T-helper 22 cell (primary cell): Measurements from ENCODE around the gene PPT2.
"Not testable (repeated sequence)": the region's sequence is repeated elsewhere in the genome, so short reads cannot be mapped to it uniquely, and the experiment has no call there.

ENCODE experiments used
- DNase-seq: peaks from one replicate; pipeline ENCODE4 v3.0.0-alpha.2; 2020; ENCODE audit warnings: low read depth

PPT2 gene

DNA sequence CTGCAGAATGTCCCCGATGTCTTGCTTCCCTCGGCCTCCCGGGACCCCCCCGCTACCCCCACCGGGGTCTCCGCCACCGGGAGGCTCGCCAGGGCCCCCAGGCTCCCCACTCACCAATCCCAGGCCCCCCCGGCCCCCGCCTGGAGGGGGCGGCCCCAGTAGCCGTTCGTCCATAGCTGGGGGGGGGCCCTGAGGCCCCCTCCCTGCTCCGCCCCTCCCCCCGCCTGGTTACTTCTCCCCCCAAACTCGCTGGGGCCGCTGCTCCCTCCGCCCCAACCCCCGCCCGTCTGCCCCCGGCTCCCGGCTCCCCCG lies 35.8 kb downstream of the PPT2 start:
- DNase-seq, result no peak

DNA sequence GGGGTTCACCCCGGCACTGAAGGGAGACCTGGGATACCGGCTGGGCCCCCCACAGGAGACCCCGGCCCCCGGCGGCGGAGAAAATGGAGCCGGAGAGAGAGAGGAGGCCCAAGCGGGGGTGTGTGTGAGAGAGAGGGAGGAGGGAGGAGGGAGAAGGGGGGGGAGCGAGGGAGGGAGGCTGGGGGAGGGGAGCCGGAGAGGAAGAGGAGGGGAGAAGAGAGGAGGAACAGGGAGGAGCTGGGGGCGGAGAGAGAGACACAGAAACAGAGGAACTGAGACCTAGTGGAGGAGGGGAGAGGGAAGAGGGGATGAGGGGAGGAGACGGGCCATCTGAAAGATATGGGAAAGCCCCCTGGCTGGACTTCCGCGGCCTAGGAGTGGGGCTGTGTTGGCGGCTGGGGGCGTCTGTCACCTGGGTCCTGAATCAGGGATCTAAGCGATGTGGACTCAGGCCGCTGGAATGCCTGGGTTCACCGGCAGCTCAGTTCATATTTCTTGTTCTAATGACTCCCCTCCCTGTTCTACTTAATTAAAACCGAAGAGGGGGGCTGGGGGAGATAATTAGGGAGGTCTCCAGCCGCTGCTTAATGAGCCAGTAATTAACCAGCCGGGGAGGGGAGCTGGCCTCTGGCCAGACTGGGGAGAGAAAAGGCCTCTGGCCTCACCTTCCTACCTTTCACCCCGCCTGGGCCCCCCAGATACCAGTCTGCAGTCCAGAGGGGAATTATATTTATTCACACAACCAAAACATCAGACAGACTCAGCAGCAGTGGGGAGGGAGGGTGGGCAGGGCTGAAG lies 36.3 kb downstream of the PPT2 start, which contains the start of gene PBX2:
Gene PBX2, minus strand, starts transcription at position 149 of the 798 bp plus-strand sequence. CDS start 287 bp downstream, outside the sequence.
- DNase-seq, result peak; percentile 74

DNA sequence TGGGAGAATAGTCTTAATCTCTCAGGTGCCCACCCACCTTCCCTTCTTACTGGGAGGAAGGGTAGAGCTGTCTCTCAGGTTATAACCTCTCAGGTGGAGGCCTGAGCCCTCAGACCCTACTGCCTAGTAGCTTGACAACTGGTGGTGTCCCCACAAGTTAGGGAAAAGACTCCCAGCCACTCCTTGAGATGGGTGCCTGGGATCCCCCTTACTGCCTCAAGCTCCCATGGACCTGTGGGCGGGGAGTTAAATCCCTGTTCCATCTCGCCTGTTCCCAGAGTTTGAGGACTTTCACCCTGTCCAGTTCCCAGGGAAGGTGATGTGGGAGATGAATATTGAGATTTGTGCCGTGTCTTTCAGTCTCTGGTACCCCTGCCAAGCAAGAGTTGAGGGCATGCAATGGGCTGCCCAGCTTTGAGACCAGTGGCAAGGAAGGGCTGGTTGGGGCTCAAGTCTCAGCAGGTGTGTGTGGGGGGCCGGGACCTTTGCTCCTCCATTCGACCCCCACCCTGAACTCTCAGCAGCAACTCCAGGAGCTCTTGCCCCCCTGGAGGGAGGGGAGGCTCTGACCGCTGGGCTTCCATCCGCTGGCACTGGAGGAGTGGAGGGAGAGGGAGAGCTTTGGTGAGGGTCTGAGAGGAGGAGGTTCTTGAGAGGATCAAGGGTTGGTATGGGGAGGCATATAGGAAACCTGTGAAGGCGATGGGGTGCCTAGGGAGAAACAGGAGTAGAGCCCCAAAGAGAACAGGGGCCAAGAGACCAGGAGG lies 37.2 kb downstream of the PPT2 start:
- DNase-seq, result no peak

DNA sequence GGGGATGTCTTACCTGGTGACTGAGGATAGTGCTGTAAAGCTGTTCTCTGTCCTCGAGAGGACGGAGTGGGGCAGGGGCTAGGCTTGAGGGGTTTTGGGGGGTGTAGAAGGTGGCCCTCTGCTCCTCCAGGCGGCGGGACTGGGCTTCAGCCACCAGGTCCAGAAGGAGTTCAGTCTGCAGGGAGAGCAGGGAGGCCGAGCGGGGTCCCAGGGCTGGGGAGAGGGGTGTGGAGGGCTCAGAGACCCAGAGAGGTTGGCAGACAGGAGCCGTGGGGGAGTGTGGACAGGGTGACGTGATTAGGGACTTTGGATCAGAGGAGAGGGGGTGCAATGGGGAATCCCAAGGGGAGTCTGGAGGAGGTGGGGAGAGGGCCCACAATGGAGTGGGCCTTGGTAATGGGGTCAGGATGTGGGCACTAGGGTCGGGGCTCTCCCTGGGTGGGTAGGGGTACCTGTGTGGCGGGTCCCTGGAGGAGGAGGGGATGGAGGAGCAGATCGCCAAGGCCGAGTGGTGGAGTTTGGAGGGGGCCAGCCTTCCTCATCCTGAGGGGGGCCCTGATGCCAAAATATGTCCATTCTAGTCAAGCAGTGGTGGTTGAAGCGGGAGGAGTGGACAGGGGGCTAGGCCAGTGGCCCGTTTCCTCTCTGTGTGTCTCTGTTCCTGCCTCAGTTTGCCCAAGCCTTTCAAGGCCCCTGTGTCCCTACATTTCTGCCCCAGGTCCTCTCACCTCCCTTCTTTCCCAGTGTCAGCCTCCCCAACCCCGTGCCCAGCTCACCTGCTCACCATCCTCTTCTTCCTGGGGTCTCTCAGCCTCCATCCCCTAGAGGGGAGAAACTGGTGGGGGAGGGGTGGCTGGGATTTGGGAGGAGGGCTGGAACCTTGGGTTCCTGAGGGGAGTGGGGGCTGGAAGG lies 38.0 kb downstream of the PPT2 start:
- peak; percentile 46 for DNase-seq

DNA sequence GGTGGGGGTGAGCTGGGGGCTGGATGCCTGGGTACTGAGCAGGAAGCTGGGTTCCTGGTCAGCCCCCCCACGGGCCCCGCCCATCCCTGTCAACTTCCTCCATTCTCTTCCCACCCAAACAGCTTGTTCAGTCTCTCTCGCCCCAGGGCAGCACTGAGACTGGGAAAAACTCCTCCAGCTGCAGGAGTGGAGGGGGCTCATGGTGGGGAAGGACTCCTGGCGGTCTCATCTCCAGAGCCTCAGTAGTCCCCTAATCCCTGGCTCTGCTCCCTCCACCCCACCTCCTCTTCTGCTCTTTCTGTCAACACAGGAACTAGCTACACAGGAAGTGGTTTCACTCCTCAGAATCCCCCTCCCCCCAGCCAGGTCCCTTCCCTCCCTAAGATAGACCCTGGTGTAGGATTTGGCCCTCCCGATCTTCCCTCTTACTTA lies 38.7 kb downstream of the PPT2 start, which contains the start of gene GPSM3:
Gene GPSM3, minus strand, starts transcription at position 36 of the 432 bp plus-strand sequence. CDS start 130 bp downstream, outside the sequence.
- DNase-seq, result peak; percentile 35

DNA sequence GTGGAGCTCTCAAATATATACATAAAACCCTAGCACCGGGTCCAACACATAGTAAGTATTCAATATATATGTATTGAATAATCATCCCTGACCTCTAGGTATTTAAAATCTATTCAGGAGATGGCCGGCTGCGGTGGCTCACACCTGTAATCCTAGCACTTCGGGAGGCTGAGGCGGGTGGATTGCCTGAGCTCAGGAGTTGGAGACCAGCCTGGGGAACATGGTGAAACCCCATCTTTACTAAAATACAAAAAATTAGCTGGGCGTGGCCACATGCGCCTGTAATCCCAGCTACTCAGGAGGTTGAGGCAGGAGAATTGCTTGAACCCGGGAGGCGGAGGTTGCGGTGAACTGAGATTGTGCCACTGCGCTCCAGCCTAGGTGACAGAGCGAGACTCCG lies 39.2 kb downstream of the PPT2 start:
- not testable (repeated sequence) for DNase-seq

DNA sequence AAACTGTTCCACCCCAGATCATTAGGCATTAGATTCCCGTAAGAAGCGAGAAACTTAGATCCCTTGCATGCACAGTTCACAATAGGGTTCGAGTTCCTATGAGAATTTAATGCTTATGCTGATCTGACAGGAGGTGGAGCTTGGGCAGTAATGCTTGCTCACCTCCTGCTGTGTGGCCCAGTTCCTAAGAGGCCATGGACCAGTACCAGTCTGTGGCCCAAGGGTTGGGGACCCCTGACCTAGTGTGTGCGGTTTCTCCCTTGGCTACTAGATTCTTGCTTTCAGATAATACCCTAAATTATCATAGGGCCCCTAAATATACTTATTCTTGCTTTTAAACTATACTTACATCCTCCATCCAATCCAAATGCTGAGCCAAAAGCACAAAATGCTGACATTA lies 40.4 kb downstream of the PPT2 start:
- DNase-seq, result no peak

DNA sequence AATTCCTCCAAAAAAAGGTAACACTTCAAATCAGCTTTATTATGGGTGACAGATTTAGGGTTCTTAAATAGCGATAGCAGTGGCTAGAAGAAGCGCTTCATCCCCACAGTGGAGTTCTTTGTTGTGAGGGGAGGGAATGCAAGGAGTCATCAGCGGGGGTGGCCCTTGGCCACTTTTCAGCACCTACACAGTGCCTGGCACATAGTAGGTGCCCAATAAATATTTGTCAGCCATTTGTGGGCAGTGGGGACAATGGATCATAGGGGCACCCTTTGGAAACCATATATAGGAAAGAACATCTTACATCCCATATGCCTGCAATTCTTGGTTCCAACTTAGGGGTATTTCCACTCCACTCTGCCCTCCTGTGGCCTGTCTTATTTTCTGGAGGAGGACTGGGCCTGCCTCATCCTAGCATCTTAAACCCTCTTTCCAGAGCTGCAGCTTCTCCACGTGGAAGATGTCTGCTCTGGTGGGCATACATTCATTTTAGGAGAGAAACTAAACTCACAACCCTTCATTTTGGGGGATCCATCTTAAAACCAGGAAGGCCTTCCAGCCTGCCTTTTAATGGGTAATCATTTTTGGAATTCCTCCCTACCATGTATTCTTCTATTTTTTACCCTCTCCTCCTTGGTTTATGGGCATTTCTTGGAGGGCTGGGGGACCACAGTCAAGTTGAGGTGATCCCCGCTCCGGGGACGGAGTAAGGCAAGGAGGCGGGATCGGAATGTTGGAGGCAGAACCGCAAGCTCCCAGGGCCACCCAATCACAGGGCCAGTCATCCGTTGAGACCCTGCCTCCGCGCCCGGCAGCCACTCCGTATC lies 41.1 kb downstream of the PPT2 start:
- DNase-seq, result no peak

DNA sequence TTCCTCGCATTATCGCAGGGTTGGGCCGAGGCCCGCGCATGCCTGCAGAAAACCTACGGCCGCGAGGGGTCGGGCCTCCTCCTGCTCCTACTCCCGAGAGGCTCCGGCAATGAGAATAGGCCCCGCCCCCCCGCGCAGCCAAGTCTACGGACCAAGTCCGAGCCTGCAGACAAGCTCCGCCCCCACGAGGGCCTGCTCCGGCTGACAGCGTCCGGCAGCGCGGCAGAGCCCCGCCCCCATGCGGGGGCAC lies 41.6 kb downstream of the PPT2 start:
- peak; percentile 99 for DNase-seq

DNA sequence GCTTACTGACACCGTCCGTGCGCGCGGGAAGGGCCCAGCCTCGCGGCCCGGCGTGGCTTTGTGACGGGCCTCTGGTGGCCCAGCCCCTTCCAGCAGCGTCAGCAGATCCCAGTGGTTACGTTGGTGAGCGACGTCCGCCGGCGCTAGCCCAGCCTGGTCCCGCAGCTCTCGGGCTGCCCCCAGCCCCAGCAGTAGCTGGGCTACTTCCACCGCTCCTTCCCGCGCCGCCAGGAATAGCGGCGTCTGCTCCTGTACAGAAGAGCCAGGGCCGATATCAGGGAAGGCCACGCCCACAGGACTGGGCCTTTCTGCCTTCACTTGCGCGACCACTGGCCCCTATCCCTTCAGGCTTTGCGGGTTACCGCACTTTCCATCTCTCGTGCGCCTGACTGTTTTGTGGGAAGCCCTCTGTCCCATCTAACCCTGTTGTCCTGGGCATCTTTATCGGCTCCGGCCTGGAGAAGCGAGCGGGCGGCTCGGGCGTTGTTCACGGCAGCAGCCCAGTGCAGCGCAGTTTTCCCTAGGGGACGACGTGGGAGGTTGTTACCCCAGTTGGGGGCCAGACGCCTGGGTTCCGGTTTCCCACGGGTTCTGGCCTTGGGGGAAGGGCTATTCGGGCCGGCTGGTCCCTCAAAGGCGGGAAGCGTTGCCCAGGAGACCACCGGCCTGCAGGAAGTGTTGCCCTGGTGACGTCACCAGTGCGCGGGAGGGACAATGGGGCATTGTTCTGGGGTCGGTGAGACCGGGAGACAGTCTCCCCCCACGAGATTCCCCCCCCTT lies 42.2 kb downstream of the PPT2 start:
- DNase-seq, result peak; percentile 51

DNA sequence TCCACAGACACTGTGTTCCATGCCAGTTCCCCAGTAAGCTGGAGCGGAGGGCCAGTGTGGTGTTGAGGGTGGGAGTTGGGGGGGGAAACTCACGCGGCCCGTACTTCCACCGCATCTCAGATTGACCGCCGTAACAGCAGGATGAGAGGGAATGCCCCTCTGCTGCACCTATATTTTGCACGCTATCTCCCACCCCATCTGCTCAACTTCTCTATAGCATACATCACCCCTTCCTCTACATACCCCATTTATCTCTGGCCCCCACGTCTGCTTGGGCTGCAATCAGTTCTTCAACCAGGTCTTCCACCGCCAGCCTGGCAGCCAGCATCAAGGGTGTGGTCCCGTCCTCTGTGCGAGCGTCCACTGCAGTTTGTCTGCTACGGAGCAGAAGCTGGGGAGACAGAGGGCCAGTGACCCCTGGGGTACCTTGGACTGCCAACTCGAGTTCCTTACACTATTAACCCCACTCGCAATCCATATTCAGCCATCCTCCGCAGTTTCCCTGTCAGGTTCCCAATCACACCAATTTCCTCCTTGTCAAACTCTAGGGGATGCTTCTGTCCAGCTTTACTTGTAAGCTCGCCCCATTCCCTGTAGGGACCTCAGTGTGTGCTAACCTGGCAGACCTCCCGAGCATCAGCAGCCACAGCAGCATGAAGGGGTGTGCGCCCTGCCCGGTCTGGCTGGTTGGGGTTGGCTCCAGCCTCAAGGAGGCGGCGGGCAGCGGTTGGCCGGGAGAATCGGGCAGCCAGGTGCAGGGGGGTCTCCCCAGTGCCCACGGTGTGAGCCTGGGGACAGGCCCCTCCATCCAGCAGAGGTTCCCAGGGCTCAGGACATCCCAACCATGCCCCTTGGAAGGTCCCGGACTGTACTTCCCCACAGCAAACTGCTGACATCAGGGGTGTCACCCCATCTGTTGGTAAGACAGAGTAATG lies 43.0 kb downstream of the PPT2 start:
- DNase-seq, result no peak

DNA sequence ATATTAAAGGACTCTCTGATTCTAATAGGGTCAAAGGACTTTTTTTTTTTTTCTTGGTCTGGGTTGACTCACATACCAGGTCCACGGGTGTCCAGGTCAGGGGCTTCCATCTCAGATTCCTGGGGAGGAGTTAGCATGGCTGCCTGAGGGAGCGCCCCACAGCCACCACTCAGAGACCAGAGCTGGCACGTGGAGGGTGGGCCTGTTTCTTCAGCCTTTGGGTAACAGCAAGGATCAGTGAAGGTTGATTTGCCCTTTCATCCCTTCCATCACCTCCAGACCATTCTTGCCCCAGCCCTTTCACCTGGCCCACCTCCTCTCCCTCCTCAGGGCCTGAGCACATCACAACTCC lies 44.4 kb downstream of the PPT2 start:
- no peak for DNase-seq

DNA sequence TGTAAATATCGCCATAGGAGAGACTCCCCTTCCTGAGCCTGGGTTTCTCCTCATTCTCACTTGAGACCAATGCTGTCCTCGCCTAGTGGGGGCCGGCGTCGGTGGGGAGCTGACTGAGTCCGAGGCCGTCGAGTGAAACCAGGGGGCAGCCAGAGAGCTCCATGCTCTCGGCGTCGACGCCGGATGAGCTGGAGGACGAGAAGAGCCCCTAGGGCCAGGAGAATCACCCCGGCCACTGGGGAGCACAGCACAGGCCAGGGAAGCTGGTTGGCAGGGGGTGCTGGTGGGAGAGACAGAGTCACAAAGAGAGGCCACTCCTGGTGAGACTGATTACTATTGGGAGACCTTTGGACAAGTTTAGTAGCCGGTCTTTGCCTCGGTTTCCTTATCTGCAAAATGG lies 44.9 kb downstream of the PPT2 start:
- no peak for DNase-seq

DNA sequence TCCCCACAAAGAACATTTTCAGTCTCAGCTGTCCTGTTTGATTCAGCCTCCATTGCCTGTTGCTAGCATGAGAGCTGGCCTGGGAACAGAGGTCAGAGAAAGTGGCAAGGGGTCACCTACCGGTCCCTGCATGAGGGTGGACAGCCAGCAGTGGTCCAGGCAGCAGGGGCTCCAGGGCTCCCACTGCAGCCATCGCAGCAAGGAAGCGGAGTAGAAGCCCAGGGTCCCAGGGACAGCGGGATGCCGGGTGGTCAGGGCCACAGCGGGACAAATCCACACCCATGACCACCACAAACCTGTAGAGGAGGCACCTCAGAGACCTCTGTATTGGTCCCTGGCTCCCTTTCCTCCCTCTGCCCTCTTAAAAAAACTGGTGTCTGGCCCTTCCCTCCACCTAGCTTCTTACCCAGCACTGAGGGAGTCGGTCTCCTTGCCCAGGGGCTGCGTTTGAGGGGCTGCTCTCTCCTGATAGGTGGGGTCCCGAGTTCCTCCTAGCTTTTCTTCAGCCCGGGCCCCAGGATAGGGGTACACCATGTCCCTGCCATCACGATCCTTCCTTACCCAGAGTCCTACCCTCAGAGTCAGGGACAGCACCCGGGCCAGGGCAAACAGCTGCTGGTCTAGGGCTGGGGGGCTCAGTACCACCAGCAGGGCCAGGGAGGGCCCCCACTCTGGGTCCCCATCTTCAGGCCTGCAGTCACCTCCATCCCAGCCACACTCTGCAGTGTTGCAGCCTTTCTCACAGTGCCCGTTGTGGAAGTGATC lies 47.0 kb downstream of the PPT2 start:
- DNase-seq, result no peak

DNA sequence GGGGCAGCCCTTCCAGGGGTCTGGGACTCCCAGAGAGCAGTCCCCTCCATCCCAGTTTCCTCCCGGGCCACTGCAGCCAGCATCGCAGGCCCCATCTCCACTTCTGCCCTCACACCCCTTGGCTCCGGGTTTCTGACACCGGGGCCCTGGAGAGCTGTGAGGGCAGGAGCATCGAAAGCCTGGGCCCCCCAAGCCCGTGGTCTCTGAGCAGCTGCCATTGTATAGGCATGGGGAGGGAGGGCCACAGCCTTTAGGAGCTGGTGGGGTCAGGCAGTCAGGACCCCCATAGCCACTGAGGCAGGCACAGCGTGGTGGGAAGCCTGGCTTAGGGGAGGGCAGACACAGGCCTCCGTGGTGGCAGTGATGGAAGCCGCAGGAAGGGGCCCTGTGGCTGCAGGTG lies 48.2 kb downstream of the PPT2 start:
- no peak for DNase-seq

DNA sequence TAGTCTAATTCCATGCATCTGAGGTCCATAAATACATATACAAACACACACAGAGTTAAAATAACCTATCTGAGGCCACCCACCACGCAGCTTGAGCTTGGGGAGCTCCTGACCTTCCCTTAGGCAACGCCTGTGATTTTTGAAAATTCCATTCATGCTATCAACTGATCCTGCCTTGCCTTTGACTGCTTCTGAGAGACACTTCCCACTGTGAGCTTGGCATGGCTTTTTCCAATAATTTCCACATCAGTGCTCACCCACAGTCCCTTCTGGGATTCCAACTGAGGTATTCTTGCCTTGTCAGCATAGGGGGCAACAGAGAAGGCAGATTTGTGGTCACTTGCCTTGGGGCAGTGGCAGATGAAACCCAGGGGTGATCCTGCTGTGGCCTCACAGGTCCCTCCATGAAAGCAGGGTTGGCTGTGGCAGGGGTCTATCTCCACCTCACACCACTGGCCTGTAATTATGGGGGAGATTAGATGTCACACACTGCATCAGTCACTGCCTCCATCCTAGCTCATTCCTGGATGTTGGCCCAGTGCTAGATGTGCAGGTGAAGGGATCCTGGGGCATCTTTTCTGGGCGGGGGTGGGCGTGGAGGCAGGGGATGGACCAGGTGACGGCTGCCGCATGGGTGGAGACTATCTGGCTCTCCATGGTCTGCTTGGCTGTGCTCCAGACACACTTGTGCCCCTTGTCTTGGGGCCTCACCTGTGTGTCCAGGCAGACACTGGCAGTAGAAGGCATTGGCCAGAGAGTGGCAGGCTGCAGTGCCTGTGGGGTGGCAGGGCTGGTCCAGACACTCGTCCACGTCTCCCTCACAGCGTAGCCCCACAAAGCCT lies 49.7 kb downstream of the PPT2 start:
- no peak for DNase-seq

DNA sequence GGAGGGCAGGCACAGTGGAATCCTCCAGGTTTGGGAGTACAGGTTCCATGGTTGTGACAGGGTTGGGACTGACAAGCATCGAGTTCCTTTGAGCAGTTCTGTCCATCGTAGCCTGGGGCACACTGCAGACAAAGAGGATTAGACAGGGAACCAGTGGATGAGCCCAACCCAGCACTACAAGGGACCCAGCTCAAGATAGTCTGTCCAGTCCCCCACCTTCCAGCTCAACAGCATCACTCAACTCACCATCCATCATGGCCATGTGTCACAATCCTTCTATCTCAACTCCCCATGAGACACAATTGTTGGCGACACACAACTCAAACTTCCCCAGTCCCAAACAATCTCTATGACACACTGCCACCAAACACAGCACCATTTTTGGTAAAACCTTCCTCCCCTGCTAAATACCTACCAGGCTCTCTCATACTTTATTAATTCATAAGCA lies 50.4 kb downstream of the PPT2 start:
- DNase-seq, result no peak

DNA sequence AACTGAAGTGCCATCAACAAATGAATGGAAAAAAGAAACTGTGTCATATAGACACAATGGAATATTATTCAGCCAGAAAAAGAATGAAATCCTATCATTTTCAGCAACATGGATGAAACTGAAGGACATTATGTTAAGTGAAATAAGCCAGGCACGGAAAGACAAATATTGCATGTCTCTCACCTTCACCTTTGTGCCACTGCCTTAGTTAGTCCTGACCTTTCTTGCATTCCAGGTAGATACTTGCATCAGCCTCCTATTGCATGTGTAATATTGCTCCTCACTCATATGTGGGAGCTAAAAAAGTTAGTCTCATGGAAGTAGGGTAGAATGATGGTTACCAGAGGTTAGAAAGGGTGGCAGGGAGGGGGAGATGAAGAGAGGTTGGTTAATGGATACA lies 55.1 kb downstream of the PPT2 start:
- DNase-seq, result no peak
